ENCODE measurements around the gene GABPA. TPM values are rescaled to one million over a fixed set of nuclear protein-coding genes. Genes with fewer than 3 reads are reported as not detected.

The GABPA gene
- total and polyA plus RNA-seq, 9 of the 15 experiments (the other 6 are each of a cell fraction or from before 2014, with no cell fraction given): 8.9 to 35.7 (median 22.8) TPM

DNA sequence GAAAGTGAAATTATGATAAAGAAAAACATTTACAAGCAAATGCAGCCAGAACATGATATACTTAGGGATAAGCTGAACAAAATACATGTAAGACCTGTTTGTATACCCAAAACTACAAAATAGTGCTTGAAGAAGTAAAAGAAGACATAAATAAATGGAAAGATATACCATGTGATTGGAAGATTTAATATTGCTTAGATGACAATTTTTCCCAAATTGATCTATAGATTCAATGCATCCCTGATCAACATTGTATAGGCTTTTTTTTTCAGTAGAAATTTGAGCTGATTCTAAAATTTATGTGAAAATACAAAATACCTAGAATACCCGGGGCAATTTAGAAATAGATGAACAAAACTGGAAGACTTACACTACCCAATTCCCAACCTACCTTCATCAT is 76.4 kb downstream of the GABPA start:
- Histone ChIP-seq H3K9me1 (ENCODE audit: control insufficient read depth, insufficient read depth, low read length) (no peaks in the 10 kb centered on the region), H3K4me3 (no peak overlapping the region), H3K4me1 (replicated peaks in 1 of 2; ENCODE audit: control insufficient read depth in 2 of 2, insufficient read depth in 2 of 2, low read length in 2 of 2) (no peaks in the 10 kb centered on the region; a peak in 2 of 5 replicates), H2AFZ (ENCODE audit: low read depth, low read length) (no peak overlapping the region), H3K9ac (ENCODE audit: insufficient read depth in 1 of 2, low read depth in 2 of 2, low read length in 2 of 2) (no peak overlapping the region), H3K79me2 (ENCODE audit: control insufficient read depth, insufficient read depth, low read length) (no peaks in the 10 kb centered on the region), H3K27me3 (ENCODE audit: control insufficient read depth in 2 of 2, insufficient read depth in 2 of 2, low read length in 2 of 2) (peaks cover 2 to 7% of the 10 kb centered on the region in 2 experiments; a peak in 3 of 5 replicates), H3K27ac (ENCODE audit: extremely low read depth, low read depth, low read length) (no peak overlapping the region), H3K9me3 (replicated peaks; ENCODE audit: control insufficient read depth, insufficient read depth, low read depth, low read length) (no peaks in the 10 kb centered on the region), H3K36me3 (ENCODE audit: control insufficient read depth, insufficient read depth, low read length) (no peaks in the 10 kb centered on the region), H3K4me2 (ENCODE audit: insufficient read depth, low read length) (no peak overlapping the region), H4K20me1 (replicated peaks; ENCODE audit: control insufficient read depth, insufficient read depth, low read length) (no peaks in the 10 kb centered on the region; the same call in 1 of the 2 replicates)
- DNase-seq (ENCODE audit: extremely low read depth in 1 of 4, low spot score in 3 of 4) (no peak), FAIRE-seq (no peak), ATAC-seq (no peak)
- 0% methylated on average over 1 of the region's 1 CpG for WGBS (ENCODE audit: insufficient coverage, low coverage, missing lambda C conversion rate)
- ChIA-PET POLR2A (no interaction called here), CTCF (ENCODE audit: low intra/inter-chr PET ratio) (no interaction called here)
- in situ Hi-C loops (cut with MboI) (no loop called here), intact Hi-C loops (cut with micrococcal nuclease) (no loop called here)
- TF ChIP-seq MAFF (IDR thresholded peaks at IDR 0.05; ENCODE audit: low read length) (0 out of 2 replicates have a peak, but pooled peaks have one; percentile 9), PHB2 (IDR thresholded peaks at IDR 0.05; ENCODE audit: low read depth) (no peak), ZNF133 (CRISPR knock-in tag; IDR thresholded peaks at IDR 0.05) (no peak), ZNF436 (CRISPR knock-in tag; IDR thresholded peaks at IDR 0.05) (no peak), JUN (IDR thresholded peaks at IDR 0.05; ENCODE audit: borderline replicate concordance, low read depth, low read length) (no peak), JUN (CRISPR knock-in tag; IDR thresholded peaks at IDR 0.05; ENCODE audit: borderline replicate concordance) (no peak), C11orf30 (IDR thresholded peaks at IDR 0.05; ENCODE audit: low read depth) (peak; percentile 22; the same call in 1 of the 2 replicates), NFE2 (IDR thresholded peaks at IDR 0.05; ENCODE audit: low read depth) (no peak), CHD2 (IDR thresholded peaks at IDR 0.05; ENCODE audit: low read depth, low read length) (no peak), SMARCE1 (IDR thresholded peaks at IDR 0.05) (no peak), NONO (IDR thresholded peaks at IDR 0.05; ENCODE audit: low read depth in 2 of 2, low read length in 1 of 2) (no peak), MEF2D (tag; conservative IDR thresholded peaks at IDR 0.05; ENCODE audit: low read depth) (no peak), ZNF316 (IDR thresholded peaks at IDR 0.05) (peak; percentile 70), ZFX (CRISPR knock-in tag; IDR thresholded peaks at IDR 0.05) (no peak)
- TF ChIP-seq, protein P1, sequence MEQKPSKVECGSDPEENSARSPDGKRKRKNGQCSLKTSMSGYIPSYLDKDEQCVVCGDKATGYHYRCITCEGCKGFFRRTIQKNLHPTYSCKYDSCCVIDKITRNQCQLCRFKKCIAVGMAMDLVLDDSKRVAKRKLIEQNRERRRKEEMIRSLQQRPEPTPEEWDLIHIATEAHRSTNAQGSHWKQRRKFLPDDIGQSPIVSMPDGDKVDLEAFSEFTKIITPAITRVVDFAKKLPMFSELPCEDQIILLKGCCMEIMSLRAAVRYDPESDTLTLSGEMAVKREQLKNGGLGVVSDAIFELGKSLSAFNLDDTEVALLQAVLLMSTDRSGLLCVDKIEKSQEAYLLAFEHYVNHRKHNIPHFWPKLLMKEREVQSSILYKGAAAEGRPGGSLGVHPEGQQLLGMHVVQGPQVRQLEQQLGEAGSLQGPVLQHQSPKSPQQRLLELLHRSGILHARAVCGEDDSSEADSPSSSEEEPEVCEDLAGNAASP (IDR thresholded peaks at IDR 0.05): no peak
- TF ChIP-seq, protein P2, sequence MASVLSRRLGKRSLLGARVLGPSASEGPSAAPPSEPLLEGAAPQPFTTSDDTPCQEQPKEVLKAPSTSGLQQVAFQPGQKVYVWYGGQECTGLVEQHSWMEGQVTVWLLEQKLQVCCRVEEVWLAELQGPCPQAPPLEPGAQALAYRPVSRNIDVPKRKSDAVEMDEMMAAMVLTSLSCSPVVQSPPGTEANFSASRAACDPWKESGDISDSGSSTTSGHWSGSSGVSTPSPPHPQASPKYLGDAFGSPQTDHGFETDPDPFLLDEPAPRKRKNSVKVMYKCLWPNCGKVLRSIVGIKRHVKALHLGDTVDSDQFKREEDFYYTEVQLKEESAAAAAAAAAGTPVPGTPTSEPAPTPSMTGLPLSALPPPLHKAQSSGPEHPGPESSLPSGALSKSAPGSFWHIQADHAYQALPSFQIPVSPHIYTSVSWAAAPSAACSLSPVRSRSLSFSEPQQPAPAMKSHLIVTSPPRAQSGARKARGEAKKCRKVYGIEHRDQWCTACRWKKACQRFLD (CRISPR knock-in tag; IDR thresholded peaks at IDR 0.05): no peak
- no TSS peak for BruUV-seq (replicated peaks)
